HUES6 (cell line): Measurements from ENCODE around the gene MS4A10.
"Not testable (repeated sequence)": the region's sequence is repeated elsewhere in the genome, so short reads cannot be mapped to it uniquely, and the experiment has no call there.

Experiments used
- H3K27ac ChIP-seq: 2 replicates; pipeline ENCODE4 v1.7.0; 2013; ENCODE audit warnings: low read depth, mild to moderate bottlenecking, low read length, inconsistent platforms
- H3K27me3 ChIP-seq: 2 replicates; pipeline ENCODE4 v1.6.1; 2013; ENCODE audit warnings: low read length; ENCODE audit not compliant: control insufficient read depth, insufficient read depth
- H3K36me3 ChIP-seq: 2 replicates; pipeline ENCODE4 v1.6.1; 2013; ENCODE audit warnings: low read length; ENCODE audit not compliant: control insufficient read depth, insufficient read depth
- H3K4me1 ChIP-seq: 2 replicates; pipeline ENCODE4 v1.6.1; 2013; ENCODE audit warnings: low read length; ENCODE audit not compliant: control insufficient read depth, insufficient read depth
- H3K4me3 ChIP-seq: 2 replicates; pipeline ENCODE4 v1.5.1; 2013; ENCODE audit warnings: low read depth, low read length
- H3K9ac ChIP-seq: one replicate; pipeline ENCODE4 v1.6.1; 2013; ENCODE audit warnings: mild to moderate bottlenecking, low read length
- H3K9me3 ChIP-seq: 2 replicates; pipeline ENCODE4 v1.6.1; 2013; ENCODE audit warnings: low read depth, low read length; ENCODE audit not compliant: control insufficient read depth, insufficient read depth

Gene MS4A10

GRCh38 chr11:60803273-60803936 lies 18.3 kb downstream of the MS4A10 start:
- no peak overlapping the region for H3K4me3 ChIP-seq
- H3K9me3 ChIP-seq, result no peaks in the 10 kb centered on the region
- no peaks in the 10 kb centered on the region for H3K4me1 ChIP-seq
- H3K27me3 ChIP-seq, result peaks cover 6% of the 10 kb centered on the region; the same call in 1 of the 2 replicates
- H3K9ac ChIP-seq, result no peak overlapping the region
- H3K36me3 ChIP-seq, result no peaks in the 10 kb centered on the region
- H3K27ac ChIP-seq, result no peak overlapping the region

- Histone ChIP-seq H3K9ac (no peak overlapping the region), H3K27me3 (no peaks in the 10 kb centered on the region), H3K27ac (no peak overlapping the region), H3K4me3 (no peak overlapping the region), H3K36me3 (no peaks in the 10 kb centered on the region), H3K9me3 (peaks cover 10% of the 10 kb centered on the region), H3K4me1 (no peaks in the 10 kb centered on the region)
Measured at GRCh38 chr11:60809249-60809648, 24.1 kb downstream of the MS4A10 start.

- H3K4me1 ChIP-seq, result no peaks in the 10 kb centered on the region
- no peaks in the 10 kb centered on the region for H3K36me3 ChIP-seq
- no peak overlapping the region for H3K4me3 ChIP-seq
- peaks cover 13% of the 10 kb centered on the region for H3K9me3 ChIP-seq
- no peaks in the 10 kb centered on the region for H3K27me3 ChIP-seq
- H3K27ac ChIP-seq, result no peak overlapping the region
- H3K9ac ChIP-seq, result no peak overlapping the region
Measured at GRCh38 chr11:60809691-60810090, 24.6 kb downstream of the MS4A10 start.

GRCh38 chr11:60810151-60810550 lies 25.0 kb downstream of the MS4A10 start:
- Histone ChIP-seq H3K9me3 (peaks cover 13% of the 10 kb centered on the region), H3K27ac (no peak overlapping the region), H3K36me3 (no peaks in the 10 kb centered on the region), H3K9ac (no peak overlapping the region), H3K4me1 (no peaks in the 10 kb centered on the region), H3K27me3 (no peaks in the 10 kb centered on the region), H3K4me3 (no peak overlapping the region)

GRCh38 chr11:60810569-60810968 lies 25.4 kb downstream of the MS4A10 start:
- no peak overlapping the region for H3K27ac ChIP-seq
- H3K4me1 ChIP-seq, result no peaks in the 10 kb centered on the region
- H3K9me3 ChIP-seq, result peaks cover 13% of the 10 kb centered on the region
- no peak overlapping the region for H3K9ac ChIP-seq
- H3K36me3 ChIP-seq, result no peaks in the 10 kb centered on the region
- no peak overlapping the region for H3K4me3 ChIP-seq
- no peaks in the 10 kb centered on the region for H3K27me3 ChIP-seq

GRCh38 chr11:60813324-60813723 lies 28.2 kb downstream of the MS4A10 start:
- no peaks in the 10 kb centered on the region for H3K4me1 ChIP-seq
- H3K27me3 ChIP-seq, result no peaks in the 10 kb centered on the region
- H3K36me3 ChIP-seq, result no peaks in the 10 kb centered on the region
- H3K4me3 ChIP-seq, result no peak overlapping the region
- no peak overlapping the region for H3K27ac ChIP-seq
- H3K9me3 ChIP-seq, result peaks cover 26% of the 10 kb centered on the region
- no peak overlapping the region for H3K9ac ChIP-seq

- H3K9me3 ChIP-seq, result peaks cover 26% of the 10 kb centered on the region
- H3K9ac ChIP-seq, result no peak overlapping the region
- H3K4me1 ChIP-seq, result no peaks in the 10 kb centered on the region
- H3K27me3 ChIP-seq, result no peaks in the 10 kb centered on the region
- H3K36me3 ChIP-seq, result no peaks in the 10 kb centered on the region
- no peak overlapping the region for H3K4me3 ChIP-seq
- H3K27ac ChIP-seq, result no peak overlapping the region
Measured at GRCh38 chr11:60814112-60814511, 29.0 kb downstream of the MS4A10 start.

GRCh38 chr11:60816590-60817157 lies 31.5 kb downstream of the MS4A10 start:
- Histone ChIP-seq H3K27me3 (no peaks in the 10 kb centered on the region), H3K9ac (no peak overlapping the region), H3K27ac (no peak overlapping the region), H3K4me1 (no peaks in the 10 kb centered on the region), H3K9me3 (peaks cover 26% of the 10 kb centered on the region), H3K4me3 (no peak overlapping the region), H3K36me3 (no peaks in the 10 kb centered on the region)

GRCh38 chr11:60818057-60818456 lies 32.9 kb downstream of the MS4A10 start:
- H3K27ac ChIP-seq, result no peak overlapping the region

GRCh38 chr11:60821827-60822599 lies 36.9 kb downstream of the MS4A10 start:
- Histone ChIP-seq H3K4me1 (no peaks in the 10 kb centered on the region), H3K9ac (no peak overlapping the region), H3K27ac (no peak overlapping the region), H3K9me3 (peaks cover 6% of the 10 kb centered on the region), H3K4me3 (no peak overlapping the region), H3K36me3 (no peaks in the 10 kb centered on the region), H3K27me3 (no peaks in the 10 kb centered on the region)

More at GRCh38 chr11:60818057-60818456, 32.9 kb downstream of the MS4A10 start:
- Histone ChIP-seq H3K9ac (no peak overlapping the region), H3K27me3 (no peaks in the 10 kb centered on the region), H3K4me1 (no peaks in the 10 kb centered on the region), H3K4me3 (no peak overlapping the region), H3K9me3 (peaks cover 24% of the 10 kb centered on the region), H3K36me3 (no peaks in the 10 kb centered on the region)

GRCh38 chr11:60823745-60824306 lies 38.7 kb downstream of the MS4A10 start:
- not testable (repeated sequence) for H3K9ac ChIP-seq, H3K9me3 ChIP-seq, H3K4me1 ChIP-seq, H3K27me3 ChIP-seq, H3K36me3 ChIP-seq, H3K27ac ChIP-seq, H3K4me3 ChIP-seq
